ENCODE measurements around the gene RAB11FIP2.

- no peak for TF ChIP-seq POLR2A (IDR thresholded peaks at IDR 0.05)
- no peak for TF ChIP-seq CTCF (IDR thresholded peaks at IDR 0.05)
Observed at GRCh38 chr10:118047157-118047719, 497 bp upstream of the RAB11FIP2 start.
